IMR-90 (cell line): ENCODE data around the gene RELT. TPM values are rescaled to one million over a fixed set of nuclear protein-coding genes. Genes with fewer than 3 reads are reported as not detected.

Experiments
- ATAC-seq: fragments of 200-7000 bp; cut with Tn5 transposase; 2 replicates; pipeline ENCODE4 v1.9.1; 2020; ENCODE audit warnings: low read depth, mild to moderate bottlenecking, moderate library complexity
- BruUV-seq: library from RNA; stranded (reverse); fragments of 400-500 nt; replicated peaks from 2 replicates; lab custom pipeline; 2021; lab: Mats Ljungman, UMichigan
- CTCF ChIA-PET: fragments of 300-600 bp; formaldehyde crosslinking; extraction: SDS; loops from one replicate; lab custom pipeline; 2021; ENCODE audit warnings: antibody characterized with exemption; lab: Yijun Ruan, JAX
- POLR2A ChIA-PET: fragments of 300-600 bp; sonication (Branson Sonifier 250); formaldehyde crosslinking; loops from one replicate; lab custom pipeline; 2022; ENCODE audit warnings: antibody characterized with exemption; ENCODE audit not compliant: unreplicated experiment; lab: Charles Lee
- DNase-seq: peaks from one replicate; pipeline ENCODE4 v3.0.0; 2013
- H2AFZ ChIP-seq: replicated peaks from 2 replicates; pipeline ENCODE3; 2013; ENCODE audit warnings: low read length, mild to moderate bottlenecking; ENCODE audit not compliant: poor library complexity
- H2AK5ac ChIP-seq: 2 replicates; pipeline ENCODE4 v1.6.1; 2013; ENCODE audit warnings: low read depth, low read length, inconsistent platforms
- H2AK9ac ChIP-seq: replicated peaks from 2 replicates; pipeline ENCODE3; 2013; ENCODE audit warnings: mild to moderate bottlenecking, low read depth, low read length, moderate library complexity; ENCODE audit not compliant: poor library complexity
- H2BK120ac ChIP-seq: 2 replicates; pipeline ENCODE4 v1.6.1; 2013; ENCODE audit warnings: low read depth, low read length, inconsistent platforms
- H2BK15ac ChIP-seq: 3 replicates; pipeline ENCODE4 v1.6.1; 2013; ENCODE audit warnings: low read depth, low read length, inconsistent platforms
- H2BK20ac ChIP-seq: 2 replicates; pipeline ENCODE4 v1.6.1; 2013; ENCODE audit warnings: low read depth, mild to moderate bottlenecking, inconsistent platforms, low read length, moderate library complexity
- H2BK5ac ChIP-seq: 2 replicates; pipeline ENCODE4 v1.6.1; 2013; ENCODE audit warnings: mild to moderate bottlenecking, low read depth, low read length, inconsistent platforms; ENCODE audit not compliant: poor library complexity, severe bottlenecking
- H3K14ac ChIP-seq: replicated peaks from 2 replicates; pipeline ENCODE4 v1.6.1; 2013; ENCODE audit warnings: low read depth, low read length, inconsistent platforms
- H3K18ac ChIP-seq: 2 replicates; pipeline ENCODE4 v1.6.1; 2013; ENCODE audit warnings: low read depth, low read length, control low read depth
- H3K23ac ChIP-seq: 2 replicates; pipeline ENCODE4 v1.6.1; 2013; ENCODE audit warnings: low read depth, low read length, inconsistent platforms
- H3K27ac ChIP-seq: 2 replicates; pipeline ENCODE4 v1.5.1; 2013; ENCODE audit warnings: mild to moderate bottlenecking, control low read depth, low read length; ENCODE audit not compliant: insufficient read depth
- H3K27me3 ChIP-seq: 2 replicates; pipeline ENCODE4 v1.6.1; 2013; ENCODE audit warnings: low read length; ENCODE audit not compliant: control insufficient read depth, insufficient read depth
- H3K36me3 ChIP-seq: 2 replicates; pipeline ENCODE4 v1.6.1; 2013; ENCODE audit warnings: low read length, mixed read lengths; ENCODE audit not compliant: control insufficient read depth, insufficient read depth
- H3K4ac ChIP-seq: 2 replicates; pipeline ENCODE4 v1.6.1; 2013; ENCODE audit warnings: low read depth, low read length, inconsistent platforms
- H3K4me1 ChIP-seq: 2 replicates; pipeline ENCODE4 v1.6.1; 2013; ENCODE audit warnings: low read length, mixed read lengths; ENCODE audit not compliant: control insufficient read depth, insufficient read depth
- H3K4me2 ChIP-seq: 2 replicates; pipeline ENCODE4 v1.6.1; 2013; ENCODE audit warnings: low read depth, mild to moderate bottlenecking, control low read depth, low read length, moderate library complexity
- H3K4me3 ChIP-seq: 2 replicates; pipeline ENCODE4 v1.5.1; 2013; ENCODE audit warnings: low read depth, mild to moderate bottlenecking, control low read depth, low read length, moderate library complexity; ENCODE audit not compliant: insufficient read depth
- H3K56ac ChIP-seq: 2 replicates; pipeline ENCODE4 v1.6.1; 2013; ENCODE audit warnings: low read length, inconsistent platforms; ENCODE audit not compliant: insufficient read depth; ENCODE audit errors: extremely low read depth
- H3K79me1 ChIP-seq, 2 experiments: 2 replicates each; pipeline ENCODE4 v1.6.1; 2013; ENCODE audit warnings: low read length in 2 of 2, inconsistent platforms in 1 of 2, low read depth in 1 of 2
- H3K9ac ChIP-seq: 2 replicates; pipeline ENCODE4 v1.6.1; 2013; ENCODE audit warnings: low read depth, low read length, control low read depth
- H3K9me1 ChIP-seq: 2 replicates; pipeline ENCODE4 v1.6.1; 2013; ENCODE audit warnings: low read length, inconsistent platforms; ENCODE audit not compliant: insufficient read depth
- H3K9me3 ChIP-seq: 2 replicates; pipeline ENCODE4 v1.6.1; 2013; ENCODE audit warnings: low read length; ENCODE audit not compliant: control insufficient read depth, insufficient read depth
- H4K20me1 ChIP-seq: 2 replicates; pipeline ENCODE4 v1.6.1; 2013; ENCODE audit warnings: low read length, inconsistent platforms; ENCODE audit not compliant: insufficient read depth
- H4K5ac ChIP-seq: 2 replicates; pipeline ENCODE4 v1.6.1; 2013; ENCODE audit warnings: mild to moderate bottlenecking, low read depth, low read length, control low read depth
- H4K8ac ChIP-seq, 2 experiments: 2 replicates each; pipeline ENCODE4 v1.6.1; 2013; ENCODE audit warnings: low read depth in 2 of 2, low read length in 2 of 2, control low read depth in 1 of 2, inconsistent platforms in 1 of 2
- H4K91ac ChIP-seq: 2 replicates; pipeline ENCODE4 v1.6.1; 2013; ENCODE audit warnings: low read depth, low read length, inconsistent platforms; ENCODE audit not compliant: insufficient read depth
- BHLHE40 ChIP-seq: fragments of 150-350 bp; IDR thresholded peaks from 2 replicates; pipeline ENCODE4 v1.6.1; 2016; ENCODE audit warnings: mild to moderate bottlenecking, low read depth, low read length
- CEBPB ChIP-seq: IDR thresholded peaks from 2 replicates; pipeline ENCODE4 v1.6.1; 2012; ENCODE audit warnings: low read depth, low read length, improper control_type of control experiment
- CHD1 ChIP-seq: IDR thresholded peaks from 2 replicates; pipeline ENCODE4 v1.6.1; 2012; ENCODE audit warnings: low read depth, low read length, improper control_type of control experiment
- FOS ChIP-seq: fragments of 150-350 bp; IDR thresholded peaks from 2 replicates; pipeline ENCODE4 v1.6.1; 2016; ENCODE audit warnings: low read depth, low read length
- MAFK ChIP-seq: IDR thresholded peaks from 2 replicates; pipeline ENCODE4 v1.6.1; 2012; ENCODE audit warnings: low read depth, low read length, improper control_type of control experiment
- MAZ ChIP-seq: IDR thresholded peaks from 2 replicates; pipeline ENCODE4 v1.6.1; 2012; ENCODE audit warnings: low read depth, mild to moderate bottlenecking, low read length, improper control_type of control experiment, moderate library complexity, borderline replicate concordance
- MXI1 ChIP-seq: IDR thresholded peaks from 2 replicates; pipeline ENCODE4 v1.6.1; 2012; ENCODE audit warnings: low read depth, mild to moderate bottlenecking, low read length, moderate library complexity, borderline replicate concordance
- NFE2L2 ChIP-seq: fragments of 150-350 bp; IDR thresholded peaks from 2 replicates; pipeline ENCODE4 v1.6.1; 2016; ENCODE audit warnings: low read depth, mild to moderate bottlenecking, low read length
- POLR2A ChIP-seq: IDR thresholded peaks from 2 replicates; pipeline ENCODE4 v1.6.1; 2012; ENCODE audit warnings: mild to moderate bottlenecking, low read depth, low read length
- RAD21 ChIP-seq: IDR thresholded peaks from 2 replicates; pipeline ENCODE4 v1.6.1; 2012; ENCODE audit warnings: low read length, improper control_type of control experiment
- RCOR1 ChIP-seq: IDR thresholded peaks from 2 replicates; pipeline ENCODE4 v1.6.1; 2012; ENCODE audit warnings: mild to moderate bottlenecking, low read length, improper control_type of control experiment; ENCODE audit not compliant: insufficient replicate concordance
- RFX5 ChIP-seq: IDR thresholded peaks from 2 replicates; pipeline ENCODE4 v1.8.0; 2012; ENCODE audit warnings: low read depth, mild to moderate bottlenecking, low read length, moderate library complexity
- SMC3 ChIP-seq: fragments of 150-350 bp; IDR thresholded peaks from 2 replicates; pipeline ENCODE4 v1.6.1; 2016; ENCODE audit warnings: low read depth, mild to moderate bottlenecking, antibody characterized with exemption, low read length, moderate library complexity
- WGBS, 2 experiments: methylation state at CpG; one replicate each; pipeline versions ENCODE4 v1.1.5 to v1.1.7; 2013; ENCODE audit warnings: missing lambda C conversion rate in 2 of 2; ENCODE audit not compliant: insufficient read length in 1 of 2; ENCODE audit errors: extremely low coverage in 2 of 2; 5-methylcytosine and 5-hydroxymethylcytosine counted together
- dilution Hi-C: fragments of 300-500 bp; cut with HindIII; formaldehyde crosslinking; loops from one replicate; pipeline ENCODE4 v1.14.3; 2018; ENCODE audit warnings: low sequenced_read_pairs; ENCODE audit not compliant: unreplicated experiment
- in situ Hi-C: fragments of 300-500 bp; cut with MboI; formaldehyde crosslinking; loops from 3 replicates; pipeline ENCODE4 v1.14.3; 2019; ENCODE audit warnings: low sequenced_read_pairs, inconsistent platforms, mixed read lengths
- intact Hi-C: fragments of 100-400 bp; cut with micrococcal nuclease; formaldehyde crosslinking; loops from 2 replicates; pipeline ENCODE4 v1.10.0; 2022
- polyA plus RNA-seq, 3 experiments: library from polyadenylated mRNA; depleted of rRNA; stranded (reverse); fragments of >200 nt; gene quantifications; 2 replicates each; pipeline ENCODE4 v1.2.3, GENCODE V29; 2012; ENCODE audit warnings: low replicate concordance in 1 of 3
- total RNA-seq: library from RNA; depleted of rRNA; stranded (reverse); fragments of >200 nt; gene quantifications from 2 replicates; pipeline ENCODE4 v1.2.3, GENCODE V29; 2012
- TF ChIP-seq, protein P1 (sequence below): fragments of 150-350 bp; IDR thresholded peaks from 2 replicates; pipeline ENCODE4 v1.6.1; 2017; ENCODE audit warnings: mild to moderate bottlenecking, antibody characterized with exemption, low read length, low read depth
- TF ChIP-seq, protein P2 (sequence below): fragments of 150-350 bp; IDR thresholded peaks from 2 replicates; pipeline ENCODE4 v1.6.1; 2016; ENCODE audit warnings: low read depth, mild to moderate bottlenecking, low read length, moderate library complexity, borderline replicate concordance
- TF ChIP-seq, protein P3 (sequence below): conservative IDR thresholded peaks from 2 replicates; pipeline ENCODE4 v1.5.1; 2012; ENCODE audit warnings: mild to moderate bottlenecking, low read depth, low read length, improper control_type of control experiment

Gene RELT
- total and polyA plus RNA-seq, 2 of the 4 experiments (the other 2 are of a cell fraction) = 2.3 to 5.3 TPM

DNA sequence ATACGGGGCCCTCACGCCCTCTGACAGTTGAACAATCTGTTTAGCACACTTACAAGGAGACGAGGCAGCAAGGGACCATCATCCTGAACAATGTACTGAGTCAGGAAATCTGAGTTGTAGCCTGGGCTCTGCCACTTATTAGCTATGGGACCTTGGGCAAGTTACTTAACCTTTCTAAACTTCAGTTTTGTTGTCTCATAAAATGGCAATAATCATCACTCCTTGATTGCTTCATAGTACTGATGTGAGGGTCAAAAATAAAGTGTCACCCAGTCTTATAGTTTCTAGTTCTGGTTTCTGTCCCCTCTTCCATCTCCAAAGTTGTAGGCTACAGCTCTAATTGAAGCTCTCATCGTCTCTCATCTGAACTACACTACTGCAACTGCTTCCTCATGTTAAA lies 46.7 kb downstream of the RELT start:
- 84% methylated on average over 2 of the region's 4 CpGs; no CpG with 5 or more reads in 1 of the 2 experiments for WGBS, 2 experiments
- H2BK15ac ChIP-seq = no peak overlapping the region
- H3K23ac ChIP-seq = no peak overlapping the region
- no peak overlapping the region for H3K4ac ChIP-seq
- H3K27ac ChIP-seq = no peak overlapping the region
- no peak overlapping the region for H4K8ac ChIP-seq
- no peak overlapping the region for H2BK120ac ChIP-seq
- H3K18ac ChIP-seq = no peak overlapping the region
- H4K20me1 ChIP-seq = no peaks in the 10 kb centered on the region; the same call in 1 of the 2 replicates
- no peak overlapping the region for H2BK5ac ChIP-seq
- no peak overlapping the region for H3K14ac ChIP-seq
- H3K79me1 ChIP-seq = peaks cover 8 to 26% of the 10 kb centered on the region in 2 experiments; a peak in 2 of 4 replicates
- H3K4me2 ChIP-seq = no peak overlapping the region
- no peak overlapping the region for H3K4me3 ChIP-seq
- no peak overlapping the region for H3K9ac ChIP-seq
- DNase-seq (no peak), ATAC-seq (no peak)
- no peak overlapping the region for H3K56ac ChIP-seq
- no peak overlapping the region for H2AK5ac ChIP-seq
- no TSS peak for BruUV-seq
- ChIA-PET CTCF (interaction anchor here (0.5 to 0.9 kb wide), 2 partner anchors 228 to 238 kb away, joined by 3 to 4 read pairs; no protein-coding TSS in a partner anchor), POLR2A (no interaction called here)
- dilution Hi-C loops = no loop called here
- TF ChIP-seq, protein P1, sequence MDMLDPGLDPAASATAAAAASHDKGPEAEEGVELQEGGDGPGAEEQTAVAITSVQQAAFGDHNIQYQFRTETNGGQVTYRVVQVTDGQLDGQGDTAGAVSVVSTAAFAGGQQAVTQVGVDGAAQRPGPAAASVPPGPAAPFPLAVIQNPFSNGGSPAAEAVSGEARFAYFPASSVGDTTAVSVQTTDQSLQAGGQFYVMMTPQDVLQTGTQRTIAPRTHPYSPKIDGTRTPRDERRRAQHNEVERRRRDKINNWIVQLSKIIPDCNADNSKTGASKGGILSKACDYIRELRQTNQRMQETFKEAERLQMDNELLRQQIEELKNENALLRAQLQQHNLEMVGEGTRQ = no peak
- TF ChIP-seq, protein P2, sequence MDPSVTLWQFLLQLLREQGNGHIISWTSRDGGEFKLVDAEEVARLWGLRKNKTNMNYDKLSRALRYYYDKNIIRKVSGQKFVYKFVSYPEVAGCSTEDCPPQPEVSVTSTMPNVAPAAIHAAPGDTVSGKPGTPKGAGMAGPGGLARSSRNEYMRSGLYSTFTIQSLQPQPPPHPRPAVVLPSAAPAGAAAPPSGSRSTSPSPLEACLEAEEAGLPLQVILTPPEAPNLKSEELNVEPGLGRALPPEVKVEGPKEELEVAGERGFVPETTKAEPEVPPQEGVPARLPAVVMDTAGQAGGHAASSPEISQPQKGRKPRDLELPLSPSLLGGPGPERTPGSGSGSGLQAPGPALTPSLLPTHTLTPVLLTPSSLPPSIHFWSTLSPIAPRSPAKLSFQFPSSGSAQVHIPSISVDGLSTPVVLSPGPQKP = no peak
- TF ChIP-seq SMC3 = no peak
- no peak for TF ChIP-seq FOS
- no peak for TF ChIP-seq CEBPB
- TF ChIP-seq POLR2A = no peak
- no peak for TF ChIP-seq RAD21
- TF ChIP-seq MAFK = no peak
- no peak for TF ChIP-seq MAZ
- no peak for TF ChIP-seq BHLHE40
- no peak for TF ChIP-seq NFE2L2
- TF ChIP-seq RCOR1 = no peak
- TF ChIP-seq MXI1 = no peak
- TF ChIP-seq RFX5 = no peak
- TF ChIP-seq CHD1 = no peak
- TF ChIP-seq, protein P3, sequence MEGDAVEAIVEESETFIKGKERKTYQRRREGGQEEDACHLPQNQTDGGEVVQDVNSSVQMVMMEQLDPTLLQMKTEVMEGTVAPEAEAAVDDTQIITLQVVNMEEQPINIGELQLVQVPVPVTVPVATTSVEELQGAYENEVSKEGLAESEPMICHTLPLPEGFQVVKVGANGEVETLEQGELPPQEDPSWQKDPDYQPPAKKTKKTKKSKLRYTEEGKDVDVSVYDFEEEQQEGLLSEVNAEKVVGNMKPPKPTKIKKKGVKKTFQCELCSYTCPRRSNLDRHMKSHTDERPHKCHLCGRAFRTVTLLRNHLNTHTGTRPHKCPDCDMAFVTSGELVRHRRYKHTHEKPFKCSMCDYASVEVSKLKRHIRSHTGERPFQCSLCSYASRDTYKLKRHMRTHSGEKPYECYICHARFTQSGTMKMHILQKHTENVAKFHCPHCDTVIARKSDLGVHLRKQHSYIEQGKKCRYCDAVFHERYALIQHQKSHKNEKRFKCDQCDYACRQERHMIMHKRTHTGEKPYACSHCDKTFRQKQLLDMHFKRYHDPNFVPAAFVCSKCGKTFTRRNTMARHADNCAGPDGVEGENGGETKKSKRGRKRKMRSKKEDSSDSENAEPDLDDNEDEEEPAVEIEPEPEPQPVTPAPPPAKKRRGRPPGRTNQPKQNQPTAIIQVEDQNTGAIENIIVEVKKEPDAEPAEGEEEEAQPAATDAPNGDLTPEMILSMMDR = no peak
- intact Hi-C loops = no loop called here
- H3K4me1 ChIP-seq = peaks cover 9% of the 10 kb centered on the region
- H4K5ac ChIP-seq = no peak overlapping the region
- no peaks in the 10 kb centered on the region for H3K27me3 ChIP-seq
- in situ Hi-C loops = no loop called here
- no peak overlapping the region for H2BK20ac ChIP-seq
- H2AK9ac ChIP-seq = no peak overlapping the region
- peaks cover 11% of the 10 kb centered on the region for H3K9me1 ChIP-seq
- H3K36me3 ChIP-seq = peaks cover 6% of the 10 kb centered on the region
- no peak overlapping the region for H4K91ac ChIP-seq
- no peaks in the 10 kb centered on the region for H3K9me3 ChIP-seq
- H2AFZ ChIP-seq = no peak overlapping the region
